ENCODE results near the gene SORCS2.

Gene SORCS2

GRCh38 chr4:7518871-7519637 is 326.7 kb downstream of the SORCS2 start:
- TF ChIP-seq GATA2 (IDR thresholded peaks at IDR 0.05; ENCODE audit: low read depth, low read length) (no peak), GATA3 (IDR thresholded peaks at IDR 0.05; ENCODE audit: low read depth, low read length) (no peak)

- 0 out of 2 replicates have a peak, but pooled peaks have one; percentile 18 for TF ChIP-seq GATA2 (IDR thresholded peaks at IDR 0.05; ENCODE audit: low read depth, low read length)
- TF ChIP-seq GATA3 (IDR thresholded peaks at IDR 0.05; ENCODE audit: low read depth, low read length) = no peak
Measured at GRCh38 chr4:7519638-7520376, 327.5 kb downstream of the SORCS2 start.

GRCh38 chr4:7521666-7522065 is 329.3 kb downstream of the SORCS2 start:
- no peak for TF ChIP-seq GATA3 (IDR thresholded peaks at IDR 0.05; ENCODE audit: low read depth, low read length)
- TF ChIP-seq GATA2 (IDR thresholded peaks at IDR 0.05; ENCODE audit: low read depth, low read length) = no peak

- TF ChIP-seq GATA2 (IDR thresholded peaks at IDR 0.05; ENCODE audit: low read depth, low read length) = no peak
- no peak for TF ChIP-seq GATA3 (IDR thresholded peaks at IDR 0.05; ENCODE audit: low read depth, low read length)
Measured at GRCh38 chr4:7522452-7523220, 330.3 kb downstream of the SORCS2 start.

- TF ChIP-seq GATA3 (IDR thresholded peaks at IDR 0.05; ENCODE audit: low read depth, low read length) (no peak), GATA2 (IDR thresholded peaks at IDR 0.05; ENCODE audit: low read depth, low read length) (no peak)
Measured at GRCh38 chr4:7523526-7523925, 331.2 kb downstream of the SORCS2 start.

GRCh38 chr4:7524064-7524682 is 331.8 kb downstream of the SORCS2 start:
- TF ChIP-seq GATA2 (IDR thresholded peaks at IDR 0.05; ENCODE audit: low read depth, low read length) = no peak
- no peak for TF ChIP-seq GATA3 (IDR thresholded peaks at IDR 0.05; ENCODE audit: low read depth, low read length)

GRCh38 chr4:7524843-7525242 is 332.5 kb downstream of the SORCS2 start:
- TF ChIP-seq GATA2 (IDR thresholded peaks at IDR 0.05; ENCODE audit: low read depth, low read length) (no peak), GATA3 (IDR thresholded peaks at IDR 0.05; ENCODE audit: low read depth, low read length) (no peak)

- TF ChIP-seq GATA2 (IDR thresholded peaks at IDR 0.05; ENCODE audit: low read depth, low read length) = no peak
- TF ChIP-seq GATA3 (IDR thresholded peaks at IDR 0.05; ENCODE audit: low read depth, low read length) = no peak
Measured at GRCh38 chr4:7526491-7526890, 334.2 kb downstream of the SORCS2 start.

- TF ChIP-seq GATA2 (IDR thresholded peaks at IDR 0.05; ENCODE audit: low read depth, low read length) (no peak), GATA3 (IDR thresholded peaks at IDR 0.05; ENCODE audit: low read depth, low read length) (no peak)
Measured at GRCh38 chr4:7526929-7527535, 334.7 kb downstream of the SORCS2 start.

- TF ChIP-seq GATA3 (IDR thresholded peaks at IDR 0.05; ENCODE audit: low read depth, low read length) (no peak), GATA2 (IDR thresholded peaks at IDR 0.05; ENCODE audit: low read depth, low read length) (no peak)
Measured at GRCh38 chr4:7529368-7530080, 337.2 kb downstream of the SORCS2 start.

GRCh38 chr4:7530082-7530481 is 337.7 kb downstream of the SORCS2 start:
- no peak for TF ChIP-seq GATA3 (IDR thresholded peaks at IDR 0.05; ENCODE audit: low read depth, low read length)
- no peak for TF ChIP-seq GATA2 (IDR thresholded peaks at IDR 0.05; ENCODE audit: low read depth, low read length)

- TF ChIP-seq GATA2 (IDR thresholded peaks at IDR 0.05; ENCODE audit: low read depth, low read length) (no peak), GATA3 (IDR thresholded peaks at IDR 0.05; ENCODE audit: low read depth, low read length) (no peak)
Measured at GRCh38 chr4:7530932-7531639, 338.7 kb downstream of the SORCS2 start.

Measured in SH-SY5Y (cell line).